ENCODE data around the gene RPTOR. TPM values are rescaled to one million over a fixed set of nuclear protein-coding genes. Genes with fewer than 3 reads are reported as not detected.

Gene RPTOR
- total RNA-seq, 1 donor from 2014 or later: 21.8 TPM

DNA sequence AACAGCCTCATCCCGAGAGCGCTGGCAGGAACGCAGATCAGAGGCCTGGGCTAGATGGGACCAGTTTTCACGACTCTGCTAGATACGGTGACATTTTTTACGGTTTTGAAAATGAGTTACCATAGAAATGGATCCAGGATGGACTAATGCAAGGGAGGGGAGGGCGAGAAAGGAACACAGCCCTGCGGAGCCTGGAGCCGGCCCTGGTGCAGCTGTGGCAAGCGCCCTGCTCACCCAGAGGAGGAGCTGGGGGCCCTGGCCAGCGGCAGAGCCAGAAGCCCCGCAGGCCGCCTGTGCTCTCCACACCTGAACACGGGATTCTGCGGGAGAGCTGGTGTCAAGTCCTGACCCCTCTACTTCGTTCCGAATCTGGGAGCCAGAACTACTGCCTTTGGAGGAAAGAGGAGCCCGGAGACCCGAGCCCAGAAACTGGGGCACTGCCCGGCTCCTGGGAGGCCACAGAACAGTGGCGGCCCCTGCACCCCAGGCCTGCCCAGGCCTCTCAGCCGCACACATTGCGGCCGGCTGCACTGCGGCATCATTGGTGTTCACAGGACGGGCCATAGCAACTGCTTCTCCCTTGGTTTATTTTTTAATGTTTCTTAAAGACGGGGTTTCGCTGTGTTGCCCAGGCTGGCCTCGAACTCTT is 358.4 kb downstream of the RPTOR start:
- no peaks in the 10 kb centered on the region for H3K27me3 ChIP-seq (ENCODE audit: low read depth)
- no peaks in the 10 kb centered on the region for H3K4me1 ChIP-seq
- TF ChIP-seq, protein P1, sequence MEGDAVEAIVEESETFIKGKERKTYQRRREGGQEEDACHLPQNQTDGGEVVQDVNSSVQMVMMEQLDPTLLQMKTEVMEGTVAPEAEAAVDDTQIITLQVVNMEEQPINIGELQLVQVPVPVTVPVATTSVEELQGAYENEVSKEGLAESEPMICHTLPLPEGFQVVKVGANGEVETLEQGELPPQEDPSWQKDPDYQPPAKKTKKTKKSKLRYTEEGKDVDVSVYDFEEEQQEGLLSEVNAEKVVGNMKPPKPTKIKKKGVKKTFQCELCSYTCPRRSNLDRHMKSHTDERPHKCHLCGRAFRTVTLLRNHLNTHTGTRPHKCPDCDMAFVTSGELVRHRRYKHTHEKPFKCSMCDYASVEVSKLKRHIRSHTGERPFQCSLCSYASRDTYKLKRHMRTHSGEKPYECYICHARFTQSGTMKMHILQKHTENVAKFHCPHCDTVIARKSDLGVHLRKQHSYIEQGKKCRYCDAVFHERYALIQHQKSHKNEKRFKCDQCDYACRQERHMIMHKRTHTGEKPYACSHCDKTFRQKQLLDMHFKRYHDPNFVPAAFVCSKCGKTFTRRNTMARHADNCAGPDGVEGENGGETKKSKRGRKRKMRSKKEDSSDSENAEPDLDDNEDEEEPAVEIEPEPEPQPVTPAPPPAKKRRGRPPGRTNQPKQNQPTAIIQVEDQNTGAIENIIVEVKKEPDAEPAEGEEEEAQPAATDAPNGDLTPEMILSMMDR (IDR thresholded peaks at IDR 0.05; ENCODE audit: borderline replicate concordance): no peak
- peaks cover 23% of the 10 kb centered on the region for H3K36me3 ChIP-seq
- no peak for DNase-seq
- intact Hi-C loops (cut with micrococcal nuclease): no loop called here
- H3K4me3 ChIP-seq: no peak overlapping the region
- H3K9me3 ChIP-seq (replicated peaks): no peaks in the 10 kb centered on the region
- H3K27ac ChIP-seq (replicated peaks): no peak overlapping the region

DNA sequence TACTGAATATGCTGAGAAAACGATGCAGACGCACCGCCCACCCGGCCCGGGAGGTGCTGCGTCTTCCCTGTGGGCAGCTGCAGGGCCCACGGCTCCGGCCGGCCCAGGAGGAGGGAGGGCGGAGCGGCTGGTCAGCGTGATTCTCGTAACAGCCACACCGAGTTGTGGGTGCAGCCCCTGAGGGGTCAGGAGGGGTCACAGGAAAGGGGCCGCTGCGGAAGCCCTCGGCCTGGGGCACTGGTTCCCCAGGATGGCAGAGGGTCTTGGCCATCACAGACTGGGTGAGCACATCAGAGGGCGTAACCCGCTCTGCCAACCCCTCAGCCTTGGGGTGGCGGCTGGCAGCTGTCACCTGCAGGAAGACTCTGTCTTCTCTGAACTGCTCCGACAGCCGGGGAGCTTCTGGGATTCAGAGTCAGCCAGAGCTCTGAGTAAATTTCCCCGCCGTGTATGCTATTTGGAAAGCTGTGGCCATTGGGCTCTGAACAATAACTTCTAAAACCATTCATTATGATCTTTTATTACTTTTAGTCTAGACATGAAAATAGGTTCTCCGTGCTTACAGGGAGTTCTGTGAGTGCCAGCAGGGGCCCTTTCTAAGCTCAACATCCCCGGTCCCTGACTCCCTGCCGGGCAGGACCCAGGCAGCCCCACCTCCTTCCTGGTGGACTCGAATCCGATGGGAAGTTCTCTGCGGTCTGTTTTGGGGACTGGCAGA is 359.6 kb downstream of the RPTOR start:
- intact Hi-C loops (cut with micrococcal nuclease): no loop called here
- H3K36me3 ChIP-seq: peaks cover 31% of the 10 kb centered on the region
- no peaks in the 10 kb centered on the region for H3K4me1 ChIP-seq
- H3K4me3 ChIP-seq: no peak overlapping the region
- DNase-seq: no peak
- TF ChIP-seq, protein P1 (IDR thresholded peaks at IDR 0.05; ENCODE audit: borderline replicate concordance): no peak
- no peaks in the 10 kb centered on the region for H3K27me3 ChIP-seq (ENCODE audit: low read depth)
- H3K9me3 ChIP-seq (replicated peaks): no peaks in the 10 kb centered on the region
- H3K27ac ChIP-seq (replicated peaks): no peak overlapping the region

DNA sequence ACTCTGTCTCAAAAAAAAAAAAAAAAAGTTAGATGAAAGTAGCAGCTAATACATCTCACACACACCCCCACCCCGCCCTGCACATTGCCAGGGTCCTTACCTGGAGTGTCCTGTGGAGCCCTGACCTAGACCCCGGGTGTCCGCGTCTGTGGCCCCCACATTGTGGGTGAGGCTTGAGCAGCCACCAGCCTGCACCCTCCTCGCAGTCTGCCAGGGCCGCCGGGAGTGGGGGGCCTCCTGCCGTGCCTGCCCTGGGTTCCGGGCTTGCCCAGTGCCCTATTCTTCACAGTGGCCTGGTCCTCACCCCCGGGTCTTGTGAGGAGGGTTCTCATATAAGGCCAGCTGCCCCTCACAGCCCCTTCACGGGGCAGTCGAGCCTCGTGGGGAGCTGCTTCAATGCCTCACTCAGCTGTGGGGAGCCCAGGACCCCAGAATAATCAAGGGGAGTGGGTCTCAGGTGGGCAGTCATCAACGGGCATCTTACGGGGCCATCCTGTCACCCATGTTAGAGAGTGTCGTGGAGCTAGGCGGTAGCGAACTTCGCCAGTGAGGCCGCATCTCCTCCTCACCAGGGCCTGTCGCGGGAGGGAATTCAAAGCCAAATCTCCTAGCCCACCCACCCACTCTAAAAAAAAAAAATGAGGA is 361.1 kb downstream of the RPTOR start:
- no peak overlapping the region for H3K27ac ChIP-seq (replicated peaks)
- intact Hi-C loops (cut with micrococcal nuclease): no loop called here
- TF ChIP-seq, protein P1 (IDR thresholded peaks at IDR 0.05; ENCODE audit: borderline replicate concordance): no peak

GRCh38 chr17:80906364-80907259 is 362.0 kb downstream of the RPTOR start:
- intact Hi-C loops (cut with micrococcal nuclease): no loop called here
- no peaks in the 10 kb centered on the region for H3K4me1 ChIP-seq
- no peak overlapping the region for H3K4me3 ChIP-seq
- no peaks in the 10 kb centered on the region for H3K27me3 ChIP-seq (ENCODE audit: low read depth)
- peaks cover 35% of the 10 kb centered on the region for H3K36me3 ChIP-seq
- H3K27ac ChIP-seq (replicated peaks): no peak overlapping the region
- TF ChIP-seq, protein P1 (IDR thresholded peaks at IDR 0.05; ENCODE audit: borderline replicate concordance): no peak
- no peak for DNase-seq
- no peaks in the 10 kb centered on the region for H3K9me3 ChIP-seq (replicated peaks)

More for the DNA sequence above, 361.1 kb downstream of the RPTOR start:
- no peaks in the 10 kb centered on the region for H3K27me3 ChIP-seq (ENCODE audit: low read depth)
- peaks cover 38% of the 10 kb centered on the region for H3K36me3 ChIP-seq
- no peak for DNase-seq
- H3K9me3 ChIP-seq (replicated peaks): no peaks in the 10 kb centered on the region
- H3K4me3 ChIP-seq: no peak overlapping the region
- no peaks in the 10 kb centered on the region for H3K4me1 ChIP-seq

DNA sequence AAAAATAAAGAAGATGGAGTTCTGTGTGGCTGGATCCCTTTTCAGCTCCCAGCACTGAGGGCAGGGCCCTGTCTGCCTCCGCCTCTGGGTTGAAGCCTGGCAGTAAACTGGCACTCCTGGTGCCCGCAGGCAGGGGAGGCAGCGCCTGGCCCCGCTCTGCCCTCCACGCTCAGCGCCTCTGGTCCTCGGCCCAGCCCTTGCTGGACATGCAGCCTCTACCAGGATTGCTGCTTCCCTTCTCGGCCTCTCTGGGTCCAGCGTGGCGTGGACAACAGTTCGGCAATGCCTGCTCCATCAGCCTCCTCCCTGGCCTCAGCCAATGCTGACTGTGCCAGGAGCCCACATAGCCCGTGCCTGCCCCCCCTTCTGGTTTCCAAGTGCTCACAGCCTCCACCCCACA is 362.6 kb downstream of the RPTOR start:
- no peak for DNase-seq
- Histone ChIP-seq H3K9me3 (replicated peaks) (no peaks in the 10 kb centered on the region), H3K4me3 (no peak overlapping the region), H3K36me3 (peaks cover 39% of the 10 kb centered on the region), H3K27ac (replicated peaks) (no peak overlapping the region), H3K4me1 (no peaks in the 10 kb centered on the region), H3K27me3 (ENCODE audit: low read depth) (no peaks in the 10 kb centered on the region)
- intact Hi-C loops (cut with micrococcal nuclease): no loop called here
- TF ChIP-seq, protein P1 (IDR thresholded peaks at IDR 0.05; ENCODE audit: borderline replicate concordance): no peak
